ENCODE data around the gene LRRC8A.
"Not testable (repeated sequence)": the region's sequence is repeated elsewhere in the genome, so short reads cannot be mapped to it uniquely, and the experiment has no call there.

Gene LRRC8A

DNA sequence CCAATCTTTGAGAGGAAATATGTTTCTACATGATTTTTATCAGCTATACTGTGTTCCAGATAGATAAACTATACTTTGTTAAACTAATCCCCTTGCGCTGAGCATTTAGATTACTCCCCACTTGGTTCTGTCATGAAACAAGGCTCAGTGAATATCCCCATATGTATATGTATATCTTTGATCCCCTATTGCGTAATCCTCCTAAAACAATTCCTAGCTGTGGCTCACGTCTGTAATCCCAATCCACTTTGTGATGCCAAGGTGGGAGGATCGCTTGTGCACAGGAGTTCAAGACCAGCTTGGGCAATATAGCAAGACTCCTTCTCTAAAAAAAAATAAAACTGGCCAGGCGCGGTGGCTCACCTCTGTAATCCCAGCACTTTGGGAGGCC, 41.6 kb downstream of the LRRC8A start:
- no peak for FAIRE-seq

DNA sequence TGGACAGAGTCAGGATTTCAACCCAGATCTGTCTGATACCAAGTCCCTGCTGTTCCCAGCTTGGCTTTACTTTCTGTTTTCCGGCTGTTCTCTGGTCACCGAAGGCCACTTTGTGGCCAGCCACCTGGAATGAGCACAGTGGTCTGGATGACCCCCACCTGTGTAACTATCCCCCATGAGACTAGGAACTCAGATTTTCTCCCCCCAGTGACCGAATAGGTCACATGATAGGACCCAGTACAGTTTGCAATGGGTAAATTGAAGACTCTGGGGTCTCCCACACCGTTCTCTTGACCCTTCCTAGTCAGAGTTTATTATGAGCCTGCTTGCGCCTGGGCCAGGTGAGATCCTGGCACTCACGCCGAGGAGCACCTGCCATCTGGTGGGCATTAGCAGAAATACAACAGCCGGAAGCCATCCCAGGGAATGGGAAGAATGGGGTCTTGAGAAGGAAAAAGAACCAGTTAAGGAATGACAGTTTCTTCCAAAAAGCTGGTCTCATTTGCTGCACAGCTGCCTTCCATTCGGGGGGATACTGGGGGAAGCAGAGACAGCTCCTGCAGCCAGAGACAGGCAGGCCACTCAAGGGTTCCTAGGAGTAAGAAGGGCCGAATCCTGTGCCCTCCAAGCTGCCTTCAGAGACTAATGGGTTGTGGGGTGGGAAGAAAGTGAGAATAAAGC, 45.9 kb downstream of the LRRC8A start:
- no peak for FAIRE-seq

DNA sequence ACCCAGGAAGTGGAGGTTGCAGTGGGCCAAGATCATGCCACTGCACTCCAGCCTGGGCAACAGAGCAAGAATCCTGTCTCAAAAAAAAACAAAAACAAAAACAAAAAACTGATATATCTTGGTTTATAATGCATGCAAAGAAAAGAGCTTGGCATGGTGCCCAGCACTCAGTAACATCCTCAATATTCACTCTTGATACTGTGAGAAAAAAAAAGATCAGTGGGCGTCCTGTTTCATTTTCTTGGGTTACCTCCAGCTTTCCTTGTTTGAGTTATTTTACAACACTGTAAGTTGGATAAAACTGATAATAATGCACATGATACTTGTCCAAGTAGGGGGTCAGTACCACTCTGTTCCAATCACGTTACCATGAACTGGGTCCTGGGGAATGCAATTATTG, 46.7 kb downstream of the LRRC8A start:
- no peak for FAIRE-seq

DNA sequence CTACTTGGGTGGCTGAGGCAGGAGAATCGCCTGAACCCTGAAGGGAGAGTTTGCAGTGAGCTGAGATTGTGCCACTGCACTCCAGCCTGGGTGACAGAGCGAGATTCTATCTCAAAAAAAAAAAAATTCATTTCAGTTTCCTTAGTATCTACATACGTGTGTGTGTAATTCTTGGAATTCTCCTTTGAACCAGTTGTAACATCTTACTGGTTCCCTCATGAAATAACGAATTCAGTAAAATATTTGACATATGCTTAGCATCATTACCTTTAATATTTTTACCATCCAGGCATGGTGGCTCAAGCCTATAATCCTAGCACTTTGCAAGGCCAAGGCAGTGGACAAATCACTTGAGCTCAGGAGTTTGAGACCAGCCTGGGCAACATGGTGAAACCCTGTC, 47.6 kb downstream of the LRRC8A start:
- no peak for FAIRE-seq

DNA sequence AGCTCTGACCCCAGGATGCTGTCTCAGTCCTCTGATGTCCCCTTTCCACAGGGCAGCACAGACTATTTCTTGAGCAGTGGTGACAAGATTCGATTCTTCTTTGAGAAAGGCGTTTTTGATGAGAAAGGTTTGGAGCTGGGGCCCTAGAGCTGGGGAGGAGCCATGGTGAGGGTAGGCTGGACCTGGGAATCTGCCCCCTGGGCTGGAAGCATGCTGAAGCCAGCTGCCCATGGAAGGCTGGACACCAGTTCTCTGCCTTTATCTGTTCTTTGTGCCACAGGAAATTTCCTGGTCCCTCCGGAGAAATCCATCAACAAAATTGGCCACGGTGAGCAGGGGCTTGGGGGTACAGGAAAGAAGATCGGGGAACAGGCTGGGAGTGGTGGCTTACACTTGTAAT, 51.8 kb downstream of the LRRC8A start:
- FAIRE-seq = no peak

DNA sequence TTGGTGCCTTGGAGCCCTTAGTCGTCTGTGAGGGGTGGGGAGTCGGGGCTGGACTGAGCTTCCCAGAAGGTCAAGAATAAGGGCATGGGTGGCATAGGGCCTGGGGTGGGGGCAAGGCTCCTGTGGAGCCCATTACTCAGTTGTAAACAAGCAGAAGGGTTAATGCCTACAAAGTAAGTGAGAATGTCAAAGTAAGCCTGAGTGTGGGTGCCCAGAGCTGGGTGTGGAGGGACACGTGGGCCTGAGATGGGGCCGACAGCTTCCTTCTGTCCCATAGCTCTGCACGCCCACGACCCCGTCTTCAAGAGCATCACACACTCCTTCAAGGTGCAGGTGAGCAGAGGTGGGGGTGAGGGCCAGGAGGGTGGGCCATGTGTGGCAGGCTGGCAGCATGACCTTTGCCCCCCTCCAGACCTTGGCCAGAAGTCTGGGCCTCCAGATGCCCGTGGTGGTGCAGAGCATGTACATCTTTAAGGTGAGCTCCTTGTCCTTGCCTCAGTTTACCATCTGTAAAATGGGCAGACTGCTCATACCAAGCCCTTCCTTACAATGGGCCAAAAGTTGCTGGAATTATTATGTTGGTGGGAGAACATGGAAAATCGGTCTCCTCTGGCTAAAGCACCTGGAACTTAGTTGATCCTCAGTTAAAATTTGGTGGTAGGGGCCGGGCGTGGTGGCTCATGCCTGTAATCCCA, 54.4 kb downstream of the LRRC8A start:
- no peak for FAIRE-seq

DNA sequence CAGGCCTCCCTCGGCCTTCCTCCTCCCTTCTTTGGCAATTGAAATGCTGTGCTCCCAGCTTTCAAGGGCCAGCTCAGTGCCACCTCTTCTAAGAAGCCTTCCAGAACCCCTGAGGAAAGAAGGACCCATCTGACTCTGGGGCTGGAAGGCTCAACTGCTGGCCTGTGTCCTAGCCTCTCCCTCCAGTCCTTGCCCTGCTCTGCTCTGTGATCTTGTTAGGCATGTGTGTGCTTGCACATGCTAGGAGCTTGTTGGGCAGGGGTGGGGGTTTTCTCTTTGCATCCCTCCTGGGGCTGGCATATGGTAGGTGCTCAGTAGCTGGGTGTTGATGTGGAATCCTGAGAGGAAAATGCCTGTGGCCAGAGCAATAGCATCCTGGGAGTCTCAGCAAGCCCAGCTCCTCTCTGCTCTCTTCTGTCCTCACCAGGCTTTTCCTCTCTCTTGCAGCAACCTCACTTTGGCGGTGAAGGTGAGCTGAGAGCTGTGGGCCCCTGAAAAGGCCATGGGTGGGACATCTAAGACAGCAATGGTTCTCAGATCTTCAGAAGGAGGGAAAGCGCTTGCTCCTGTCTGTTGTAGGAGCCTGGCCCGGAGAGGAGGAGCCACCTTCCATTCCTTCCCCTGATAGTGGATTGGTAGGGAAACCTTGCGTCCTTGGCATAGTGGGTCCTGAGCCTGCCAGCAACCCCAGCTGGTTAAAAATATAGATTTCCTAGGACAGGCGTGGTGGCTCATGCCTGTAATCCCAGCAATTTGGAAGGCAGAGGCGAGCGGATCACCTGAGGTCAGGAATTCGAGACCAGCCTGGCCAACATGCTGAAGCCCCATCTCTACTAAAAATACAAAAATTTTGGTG, 55.6 kb downstream of the LRRC8A start:
- FAIRE-seq = no peak

DNA sequence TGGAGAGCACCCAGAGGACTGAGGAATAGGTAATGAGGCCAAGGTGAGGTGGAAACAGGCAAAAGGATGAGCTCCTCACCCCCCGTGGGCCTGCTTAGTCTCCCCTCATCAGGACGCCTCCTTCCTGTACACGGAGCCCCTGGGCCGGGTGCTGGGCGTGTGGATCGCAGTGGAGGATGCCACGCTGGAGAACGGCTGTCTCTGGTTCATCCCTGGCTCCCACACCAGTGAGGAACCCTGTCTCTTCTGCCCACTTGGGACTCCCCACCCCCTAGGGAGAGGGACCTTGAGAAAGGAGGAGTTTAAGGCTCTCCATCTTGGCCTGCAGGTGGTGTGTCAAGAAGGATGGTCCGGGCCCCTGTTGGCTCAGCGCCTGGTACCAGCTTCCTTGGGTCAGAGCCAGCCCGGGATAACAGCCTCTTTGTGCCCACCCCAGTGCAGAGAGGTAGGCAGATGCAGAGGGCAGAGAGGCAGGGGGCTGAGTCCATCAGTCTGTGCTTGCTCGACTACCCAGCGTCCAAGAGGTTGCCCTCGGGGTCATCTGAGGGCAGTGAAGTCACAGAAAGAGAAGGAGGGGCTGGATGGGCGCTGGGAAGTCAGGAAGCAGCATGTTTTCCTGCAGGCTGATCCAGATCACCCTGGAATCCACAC, 58.5 kb downstream of the LRRC8A start:
- FAIRE-seq = no peak

DNA sequence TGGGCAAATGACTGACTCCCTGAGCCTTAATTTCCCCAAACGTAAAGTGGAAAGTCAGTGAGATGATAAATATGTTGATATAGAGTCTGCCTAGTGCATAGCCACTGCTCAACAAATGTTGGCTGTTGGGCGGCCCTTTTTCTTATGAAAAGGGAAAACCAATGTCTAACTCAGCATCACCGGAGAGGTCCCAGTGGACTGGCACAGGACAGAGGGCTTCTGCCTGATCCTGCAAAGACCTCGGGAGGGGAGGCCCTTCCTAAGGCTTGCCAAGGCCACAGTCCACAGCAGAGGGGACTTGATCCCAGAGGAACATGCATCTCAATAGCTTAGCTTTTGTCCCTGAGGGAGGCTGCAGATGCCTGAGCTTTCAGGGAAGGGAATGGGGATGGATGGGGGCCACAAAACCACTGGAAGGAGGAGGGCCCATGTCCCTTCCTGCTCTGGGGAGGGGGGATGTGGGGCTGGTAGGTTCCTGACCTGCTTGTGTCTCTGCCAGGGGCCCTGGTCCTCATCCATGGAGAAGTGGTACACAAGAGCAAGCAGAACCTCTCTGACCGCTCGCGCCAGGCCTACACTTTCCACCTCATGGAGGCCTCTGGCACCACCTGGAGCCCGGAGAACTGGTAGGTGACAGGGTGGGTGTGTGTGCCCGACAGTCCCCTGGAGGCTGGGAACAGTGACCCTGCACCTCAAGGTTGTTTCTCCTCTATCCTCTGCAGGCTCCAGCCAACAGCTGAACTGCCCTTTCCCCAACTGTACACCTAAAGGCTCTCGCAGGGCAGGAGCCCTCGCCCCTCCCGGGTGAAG, 59.2 kb downstream of the LRRC8A start:
- FAIRE-seq = no peak

DNA sequence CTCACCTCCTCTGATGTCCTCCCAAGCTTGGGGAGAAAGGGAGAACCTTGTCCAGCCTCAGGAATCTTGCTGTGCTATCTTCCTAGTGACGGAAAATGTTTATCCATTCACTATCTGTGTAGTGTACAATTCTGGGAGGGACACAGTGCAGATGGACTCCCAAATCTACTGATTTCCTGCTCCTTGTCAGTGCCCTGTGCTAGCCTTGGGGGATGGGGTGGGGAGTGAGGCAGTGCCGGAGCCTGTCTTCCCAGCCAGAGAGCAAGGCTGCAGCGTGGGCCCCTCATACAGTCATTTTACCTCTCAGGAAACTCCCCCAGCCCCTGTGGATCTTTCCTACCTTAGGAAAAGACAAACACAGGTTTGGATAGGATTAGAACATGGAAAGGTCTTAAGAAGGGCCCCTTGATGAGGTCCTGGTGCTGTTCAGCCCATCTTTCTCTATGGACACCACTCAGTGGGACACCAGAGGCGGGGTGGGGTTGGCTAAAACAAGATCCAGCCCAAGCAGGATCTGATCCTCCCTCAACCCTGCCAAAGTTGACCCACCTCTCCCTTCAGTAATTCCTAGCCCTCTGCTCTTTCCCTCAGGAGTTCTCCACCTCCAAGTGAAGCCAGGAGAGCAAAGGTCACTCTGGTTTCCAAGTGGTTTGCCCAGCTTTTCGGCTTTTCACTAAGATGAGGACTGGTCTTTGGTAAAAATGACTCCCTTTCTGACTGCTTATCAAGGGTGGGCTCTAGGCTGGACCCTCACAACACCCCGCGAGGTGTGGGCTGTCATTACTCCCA, 62.1 kb downstream of the LRRC8A start:
- no peak for FAIRE-seq

DNA sequence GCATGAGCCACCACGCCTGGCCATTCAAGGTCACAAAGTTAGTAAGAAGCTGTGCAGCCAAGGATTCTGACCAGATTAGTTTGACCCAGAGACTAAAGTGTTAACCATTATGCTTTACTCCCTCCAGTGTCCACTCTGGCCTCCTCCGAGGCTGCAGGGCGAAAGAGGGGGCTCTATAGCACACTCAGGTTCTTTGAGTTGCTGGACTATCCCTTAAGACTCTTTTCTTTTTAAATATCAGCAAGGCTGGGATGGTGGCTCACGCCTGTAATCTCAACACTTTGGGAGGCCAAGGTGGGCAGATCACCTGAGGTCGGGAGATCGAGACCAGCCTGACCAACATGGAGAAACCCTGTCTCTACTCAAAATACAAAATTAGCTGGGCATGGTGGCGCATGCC, 63.0 kb downstream of the LRRC8A start:
- not testable (repeated sequence) for FAIRE-seq

DNA sequence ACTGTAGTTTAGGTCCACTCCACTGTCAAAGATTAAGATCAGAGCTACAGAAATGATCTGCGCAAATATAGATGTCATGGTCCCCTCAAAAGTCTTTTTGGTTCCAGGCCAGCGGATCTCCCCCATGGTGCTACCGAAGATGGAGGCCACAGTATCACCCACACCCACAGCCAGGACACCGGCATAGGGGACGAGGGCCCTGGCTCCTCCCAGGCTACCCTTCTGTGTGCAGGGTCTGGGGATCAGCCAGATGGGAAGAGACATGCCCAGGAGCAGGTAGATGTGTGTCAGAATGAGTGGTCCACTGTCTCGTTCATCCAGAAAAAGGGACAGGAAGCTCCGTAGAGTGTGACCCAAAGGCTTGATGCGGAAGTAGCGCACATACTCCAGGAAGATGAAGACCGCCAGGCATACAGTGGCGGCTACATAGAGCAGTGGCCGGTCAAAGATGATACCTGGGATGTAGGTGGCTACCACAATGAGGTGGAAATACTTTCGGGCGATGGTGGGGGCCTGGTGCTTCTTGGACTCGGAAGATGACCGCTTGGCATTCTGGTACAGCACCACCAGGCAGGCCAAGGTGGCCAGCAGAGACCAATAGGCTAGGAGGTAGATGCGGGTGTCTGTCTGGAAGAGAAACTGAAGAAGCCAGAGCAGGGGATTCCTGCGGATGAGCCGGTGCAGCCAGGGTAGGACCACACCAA, 64.0 kb downstream of the LRRC8A start:
- no peak for FAIRE-seq

DNA sequence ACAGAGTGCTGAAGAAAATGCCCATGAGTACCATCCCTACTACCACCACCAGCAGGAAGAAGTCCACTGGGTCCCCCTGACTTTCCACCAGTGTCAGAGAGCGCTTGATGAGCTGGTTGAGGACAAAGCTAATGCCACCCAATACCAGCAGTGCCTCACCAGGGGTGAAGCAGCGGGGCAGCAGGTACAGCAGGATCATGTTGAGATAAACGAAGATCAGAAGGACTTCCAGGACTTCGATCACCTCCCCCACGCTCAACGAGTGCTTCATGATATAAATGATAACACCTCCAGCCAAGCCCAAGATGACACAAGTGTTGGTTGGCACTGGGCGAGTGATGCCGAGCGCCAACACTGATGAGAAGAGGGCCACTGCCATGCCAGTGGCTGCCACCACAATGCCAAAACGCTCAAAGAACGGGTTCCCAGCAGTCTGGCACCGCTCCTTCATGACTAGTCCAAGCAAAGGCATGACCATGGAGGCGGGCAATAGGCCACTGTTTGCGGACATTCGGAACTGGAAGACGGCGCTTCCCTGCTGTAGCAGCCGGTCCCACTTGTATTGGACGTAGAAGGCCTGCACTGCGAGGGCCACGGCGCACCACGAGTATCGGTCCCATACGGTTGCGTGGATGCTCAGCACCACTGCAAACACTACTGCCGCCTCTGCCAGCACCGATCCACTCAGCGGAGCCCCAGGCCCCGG, 64.8 kb downstream of the LRRC8A start:
- no peak for FAIRE-seq

DNA sequence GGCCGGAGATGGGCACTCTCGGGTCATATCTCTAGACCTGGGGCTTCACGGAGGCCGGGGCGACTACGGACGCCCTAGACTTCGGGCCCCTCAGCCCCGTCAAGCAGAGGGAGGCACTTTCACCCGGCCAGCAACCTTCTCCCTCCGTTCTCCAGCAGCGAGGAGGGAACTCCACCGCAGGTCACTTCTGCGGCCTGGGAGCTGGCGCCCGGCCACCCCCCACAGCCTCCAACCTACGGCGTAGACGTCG, 65.3 kb downstream of the LRRC8A start:
- FAIRE-seq = no peak

DNA sequence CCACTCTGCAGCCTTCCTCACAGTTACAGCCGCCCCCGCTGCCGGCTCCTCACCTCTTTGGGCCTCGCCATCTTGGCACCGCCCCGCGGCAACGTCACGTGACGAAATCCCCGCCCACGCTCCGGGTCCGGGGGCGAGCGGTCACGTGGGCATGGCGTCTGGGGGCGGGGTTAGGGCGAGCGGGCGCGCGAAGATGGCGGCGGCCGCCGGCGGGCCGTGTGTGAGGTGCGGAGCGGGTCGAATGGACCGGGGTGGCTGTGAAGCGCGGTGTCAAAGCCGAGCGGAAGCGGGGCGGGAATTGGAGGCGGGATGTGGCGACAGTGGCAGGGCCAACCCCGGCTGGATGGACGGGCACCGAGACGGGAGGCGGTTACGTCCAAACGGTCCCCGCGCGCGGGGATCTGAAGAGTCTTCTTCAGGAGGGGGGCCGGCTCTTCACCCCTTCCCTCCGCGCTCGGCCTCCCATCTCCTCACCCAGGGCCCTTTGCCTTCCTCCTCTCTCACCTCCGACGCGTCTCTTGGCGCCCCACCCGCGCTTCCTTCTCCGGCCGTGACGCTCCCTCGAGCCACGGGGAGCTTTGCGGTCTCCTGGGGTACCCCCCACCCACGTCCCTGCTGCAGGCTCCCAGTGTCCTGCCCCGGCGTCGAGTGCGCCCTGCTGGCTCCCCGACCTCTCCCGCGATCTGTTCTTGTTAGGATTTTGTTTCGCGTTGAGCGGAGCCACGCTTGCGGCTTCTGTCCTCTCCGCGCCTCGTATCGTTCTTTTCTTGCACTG, 65.8 kb downstream of the LRRC8A start, which contains the start of the genes DOLK and NUP188:
Gene DOLK, minus strand, starts transcription at position 77 of the 775 bp plus-strand sequence. CDS start 300 bp downstream, outside the sequence.
Gene NUP188, plus strand, starts transcription at position 173 of the 775 bp plus-strand sequence. Its CDS starts 21 bp downstream, at position 194.
- no peak for FAIRE-seq

DNA sequence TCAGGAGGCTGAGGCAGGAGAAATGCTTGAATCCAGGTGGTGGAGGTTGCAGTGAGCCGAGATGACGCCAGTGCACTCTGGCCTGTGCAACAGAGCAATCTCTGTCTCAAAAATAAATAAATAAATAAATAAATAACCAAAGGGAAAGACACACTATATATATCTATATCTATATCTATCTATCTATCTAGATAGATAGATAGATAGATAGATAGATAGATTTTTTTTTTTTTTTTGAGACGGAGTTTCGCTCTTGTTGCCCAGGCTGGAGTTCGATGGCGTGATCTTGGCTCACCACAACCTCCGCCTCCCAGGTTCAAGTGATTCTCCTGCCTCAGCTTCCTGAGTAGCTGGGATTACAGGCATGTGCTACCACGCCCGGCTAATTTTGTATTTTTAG, 79.5 kb downstream of the LRRC8A start:
- not testable (repeated sequence) for FAIRE-seq

Data from endometrium (tissue), 2 donors.